Adipocyte (in vitro differentiated cells): ENCODE data around the gene GABRR2.

Source experiments
- DNase-seq: peaks from one replicate; pipeline ENCODE4 v3.0.0-alpha.2; 2015; ENCODE audit warnings: low read depth
- H3K27me3 ChIP-seq: replicated peaks from 2 replicates; pipeline ENCODE4 v1.7.0; 2013; ENCODE audit warnings: mild to moderate bottlenecking, low read length, moderate library complexity; ENCODE audit not compliant: control insufficient read depth, insufficient read depth
- H3K36me3 ChIP-seq: 2 replicates; pipeline ENCODE4 v1.7.0; 2013; ENCODE audit warnings: low read length, mild to moderate bottlenecking, moderate library complexity; ENCODE audit not compliant: control insufficient read depth, insufficient read depth, severe bottlenecking
- H3K4me1 ChIP-seq: 2 replicates; pipeline ENCODE4 v1.7.0; 2013; ENCODE audit warnings: mild to moderate bottlenecking, low read length, moderate library complexity; ENCODE audit not compliant: control insufficient read depth, insufficient read depth
- H3K4me3 ChIP-seq: 2 replicates; pipeline ENCODE4 v1.7.0; 2013; ENCODE audit warnings: mild to moderate bottlenecking, low read length, moderate library complexity
- H3K9ac ChIP-seq: 2 replicates; pipeline ENCODE4 v1.7.0; 2013; ENCODE audit warnings: mild to moderate bottlenecking, low read length, moderate library complexity
- H3K9me3 ChIP-seq: 2 replicates; pipeline ENCODE4 v1.7.0; 2013; ENCODE audit warnings: mild to moderate bottlenecking, low read length, moderate library complexity; ENCODE audit not compliant: control insufficient read depth

The GABRR2 gene

DNA sequence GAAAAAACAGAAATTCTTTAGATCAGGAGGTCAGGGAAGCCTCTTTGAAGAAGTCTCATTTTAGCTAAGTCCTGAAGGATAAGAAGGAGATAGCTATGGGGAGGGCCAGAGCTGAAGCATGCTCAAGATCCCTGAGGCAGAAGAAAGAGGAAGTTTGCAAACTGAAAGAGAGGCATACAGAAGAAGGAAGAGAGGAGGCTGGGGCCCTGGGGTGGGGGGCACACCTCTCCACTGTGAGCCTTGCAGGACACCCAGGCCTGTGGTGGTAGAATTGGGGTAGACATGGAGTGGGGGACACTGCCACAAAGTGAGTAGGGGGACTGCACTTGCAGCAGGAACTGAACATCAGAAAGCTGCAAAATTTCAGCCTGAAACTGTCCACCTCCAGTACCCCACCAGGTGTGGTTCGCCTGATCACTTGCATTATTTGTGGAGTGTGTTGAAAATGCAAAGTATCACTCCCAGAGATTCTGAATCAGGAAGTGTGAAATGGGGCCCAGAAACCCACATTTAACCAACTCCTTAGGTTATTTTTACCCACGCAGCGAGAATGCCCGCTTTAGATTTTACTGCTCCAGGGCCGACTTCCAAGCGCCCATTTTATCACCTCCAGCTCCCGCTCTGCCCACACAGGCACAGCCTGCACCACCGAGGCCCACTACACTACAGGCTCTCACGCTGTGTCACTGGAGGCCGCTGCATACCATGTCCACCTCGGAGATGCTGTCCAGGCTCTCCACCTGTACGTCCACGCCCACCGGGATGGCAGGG is 44.0 kb downstream of the GABRR2 start:
- DNase-seq = no peak
- Histone ChIP-seq H3K36me3 (no peaks in the 10 kb centered on the region), H3K27me3 (peaks cover 22% of the 10 kb centered on the region), H3K4me1 (no peaks in the 10 kb centered on the region), H3K9me3 (no peaks in the 10 kb centered on the region), H3K4me3 (no peak overlapping the region), H3K9ac (no peak overlapping the region)

- DNase-seq = no peak
- Histone ChIP-seq H3K4me1 (no peaks in the 10 kb centered on the region), H3K4me3 (no peak overlapping the region), H3K36me3 (no peaks in the 10 kb centered on the region), H3K27me3 (peaks cover 29% of the 10 kb centered on the region), H3K9ac (no peak overlapping the region), H3K9me3 (no peaks in the 10 kb centered on the region)
These were observed 45.1 kb downstream of the GABRR2 start for GRCh38 chr6:89269981-89270380.

GRCh38 chr6:89269252-89269651 is 45.8 kb downstream of the GABRR2 start:
- no peaks in the 10 kb centered on the region for H3K4me1 ChIP-seq
- DNase-seq = no peak

GRCh38 chr6:89268776-89269175 is 46.3 kb downstream of the GABRR2 start:
- no peaks in the 10 kb centered on the region for H3K4me1 ChIP-seq
- H3K36me3 ChIP-seq = no peaks in the 10 kb centered on the region
- H3K4me3 ChIP-seq = no peak overlapping the region
- no peaks in the 10 kb centered on the region for H3K9me3 ChIP-seq
- H3K9ac ChIP-seq = no peak overlapping the region
- peaks cover 33% of the 10 kb centered on the region for H3K27me3 ChIP-seq
- no peak for DNase-seq

More at GRCh38 chr6:89269252-89269651, 45.8 kb downstream of the GABRR2 start:
- no peak overlapping the region for H3K4me3 ChIP-seq
- no peaks in the 10 kb centered on the region for H3K36me3 ChIP-seq
- no peak overlapping the region for H3K9ac ChIP-seq
- H3K27me3 ChIP-seq = peaks cover 33% of the 10 kb centered on the region
- no peaks in the 10 kb centered on the region for H3K9me3 ChIP-seq

DNA sequence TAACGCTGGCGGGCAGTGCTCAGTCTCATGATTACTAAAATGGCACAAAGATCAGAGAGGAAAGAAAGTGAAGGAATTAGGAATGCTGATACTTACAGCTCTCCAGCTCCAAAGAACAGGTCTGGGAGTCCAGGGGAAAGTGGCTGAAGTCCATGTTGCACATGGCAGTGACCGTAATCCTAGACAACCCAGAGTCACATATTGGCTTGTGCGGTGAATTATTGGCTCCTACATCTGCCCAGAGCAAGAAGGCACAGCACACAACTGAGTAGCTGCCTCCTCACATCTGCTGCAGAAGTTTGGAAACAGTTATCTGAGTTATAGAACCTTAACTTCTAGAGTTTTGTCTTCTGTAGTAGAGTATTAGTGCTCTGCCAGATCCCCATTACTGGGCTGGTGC is 47.2 kb downstream of the GABRR2 start:
- Histone ChIP-seq H3K9me3 (no peaks in the 10 kb centered on the region), H3K4me3 (no peak overlapping the region), H3K36me3 (no peaks in the 10 kb centered on the region), H3K4me1 (no peaks in the 10 kb centered on the region), H3K27me3 (peaks cover 33% of the 10 kb centered on the region), H3K9ac (no peak overlapping the region)
- DNase-seq = no peak

GRCh38 chr6:89264296-89264695 is 50.8 kb downstream of the GABRR2 start:
- Histone ChIP-seq H3K36me3 (no peaks in the 10 kb centered on the region), H3K4me3 (no peak overlapping the region), H3K9me3 (no peaks in the 10 kb centered on the region), H3K9ac (no peak overlapping the region), H3K27me3 (peaks cover 17% of the 10 kb centered on the region), H3K4me1 (no peaks in the 10 kb centered on the region)
- no peak for DNase-seq

- H3K4me1 ChIP-seq = no peaks in the 10 kb centered on the region
- H3K27me3 ChIP-seq = peaks cover 10% of the 10 kb centered on the region
- H3K9me3 ChIP-seq = no peaks in the 10 kb centered on the region
- no peak overlapping the region for H3K9ac ChIP-seq
- H3K36me3 ChIP-seq = no peaks in the 10 kb centered on the region
- DNase-seq = peak; percentile 6
- no peak overlapping the region for H3K4me3 ChIP-seq
These were observed 54.3 kb downstream of the GABRR2 start for GRCh38 chr6:89260832-89261231.

GRCh38 chr6:89260310-89260709 is 54.8 kb downstream of the GABRR2 start:
- Histone ChIP-seq H3K9ac (no peak overlapping the region), H3K4me1 (no peaks in the 10 kb centered on the region), H3K4me3 (no peak overlapping the region), H3K36me3 (no peaks in the 10 kb centered on the region), H3K27me3 (peaks cover 7% of the 10 kb centered on the region), H3K9me3 (no peaks in the 10 kb centered on the region)
- DNase-seq = no peak

DNA sequence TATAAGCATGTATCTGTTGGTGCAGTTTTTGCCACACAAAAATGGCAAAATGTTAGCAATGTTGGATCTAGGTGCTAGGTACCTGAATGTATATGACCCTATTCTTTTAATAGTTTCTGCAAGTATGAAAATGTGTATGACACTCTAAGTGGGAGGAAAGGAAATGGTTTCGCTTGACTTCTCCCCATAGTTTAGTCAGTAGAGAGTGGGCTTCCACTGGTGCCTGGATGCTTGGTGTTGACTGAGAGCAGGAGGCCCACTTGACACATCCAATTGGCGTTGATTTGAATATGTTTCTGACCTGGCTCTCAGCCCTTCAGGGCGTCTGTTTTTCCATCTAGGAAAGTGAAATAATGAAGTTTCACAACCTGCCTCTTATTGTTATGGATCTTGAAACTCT is 56.2 kb downstream of the GABRR2 start:
- no peaks in the 10 kb centered on the region for H3K27me3 ChIP-seq
- no peaks in the 10 kb centered on the region for H3K4me1 ChIP-seq
- H3K9ac ChIP-seq = no peak overlapping the region
- H3K36me3 ChIP-seq = no peaks in the 10 kb centered on the region
- H3K9me3 ChIP-seq = no peaks in the 10 kb centered on the region
- DNase-seq = no peak
- H3K4me3 ChIP-seq = no peak overlapping the region

GRCh38 chr6:89257781-89258180 is 57.3 kb downstream of the GABRR2 start:
- DNase-seq = no peak
- Histone ChIP-seq H3K9me3 (no peaks in the 10 kb centered on the region), H3K4me1 (no peaks in the 10 kb centered on the region), H3K9ac (no peak overlapping the region), H3K36me3 (no peaks in the 10 kb centered on the region), H3K4me3 (no peak overlapping the region), H3K27me3 (no peaks in the 10 kb centered on the region)

GRCh38 chr6:89257346-89257745 is 57.8 kb downstream of the GABRR2 start:
- Histone ChIP-seq H3K36me3 (no peaks in the 10 kb centered on the region), H3K9me3 (no peaks in the 10 kb centered on the region), H3K9ac (no peak overlapping the region), H3K4me1 (no peaks in the 10 kb centered on the region), H3K27me3 (no peaks in the 10 kb centered on the region), H3K4me3 (no peak overlapping the region)
- no peak for DNase-seq

DNA sequence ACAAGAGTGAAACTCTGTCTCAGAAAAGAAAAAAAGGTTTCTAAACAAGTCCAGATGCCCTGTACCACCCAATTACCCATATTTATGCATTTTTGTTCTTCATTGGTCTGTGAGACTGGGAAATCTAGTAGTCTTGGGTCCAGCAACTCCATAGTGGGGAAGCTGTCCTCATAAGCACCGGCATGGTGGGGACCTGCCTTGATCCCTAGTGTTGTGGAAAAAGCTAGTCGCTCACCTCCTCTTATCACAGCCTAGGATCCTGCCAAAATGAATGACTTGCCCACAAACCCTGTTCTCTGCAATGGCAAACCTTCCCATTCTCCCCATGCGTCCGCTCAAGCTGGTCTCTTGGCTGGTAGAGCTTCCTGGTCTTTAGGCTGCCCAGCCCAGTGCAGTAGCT is 59.7 kb downstream of the GABRR2 start:
- no peaks in the 10 kb centered on the region for H3K4me1 ChIP-seq
- no peak overlapping the region for H3K4me3 ChIP-seq

More for the DNA sequence above, 59.7 kb downstream of the GABRR2 start:
- Histone ChIP-seq H3K27me3 (peaks cover 11% of the 10 kb centered on the region), H3K9ac (no peak overlapping the region), H3K36me3 (no peaks in the 10 kb centered on the region), H3K9me3 (no peaks in the 10 kb centered on the region)
- DNase-seq = no peak
